H1 (cell line): Measurements from ENCODE around the gene ACADM. TPM values are rescaled to one million over a fixed set of nuclear protein-coding genes. Genes with fewer than 3 reads are reported as not detected.

Experiments
- CTCF ChIA-PET: fragments of 300-600 bp; sonication (Branson Sonifier 250); formaldehyde crosslinking; loops from one replicate; lab custom pipeline; 2021; ENCODE audit not compliant: partially characterized antibody; lab: Charles Lee
- POLR2A ChIA-PET: fragments of 300-600 bp; sonication (Branson Sonifier 250); formaldehyde crosslinking; loops from one replicate; lab custom pipeline; 2021; ENCODE audit warnings: inconsistent platforms; ENCODE audit not compliant: partially characterized antibody; lab: Charles Lee
- DNase-seq, 2 experiments: peaks; one replicate each; pipeline versions ENCODE4 v3.0.0 to v3.0.0-alpha.2; 2010 to 2022; ENCODE audit warnings: low spot score in 2 of 2, low read depth in 1 of 2, mixed read lengths in 1 of 2
- FAIRE-seq: peaks from 2 replicates; lab custom pipeline; 2011; peaks lifted over from hg19 to GRCh38; lab: Jason Lieb, UNC
- H2AFZ ChIP-seq: 2 replicates; pipeline ENCODE4 v1.8.1; 2012; ENCODE audit warnings: low read length, inconsistent platforms
- H2AK5ac ChIP-seq: 2 replicates; pipeline ENCODE4 v1.6.1; 2013; ENCODE audit warnings: low read depth, low read length
- H2BK120ac ChIP-seq: replicated peaks from 2 replicates; pipeline ENCODE3; 2013; ENCODE audit warnings: low read depth, low read length, inconsistent platforms
- H2BK12ac ChIP-seq: 2 replicates; pipeline ENCODE4 v1.6.1; 2013; ENCODE audit warnings: low read depth, low read length
- H2BK15ac ChIP-seq: 2 replicates; pipeline ENCODE4 v1.6.1; 2013; ENCODE audit warnings: low read length
- H2BK20ac ChIP-seq: 2 replicates; pipeline ENCODE4 v1.6.1; 2013; ENCODE audit warnings: low read length
- H2BK5ac ChIP-seq: 2 replicates; pipeline ENCODE4 v1.6.1; 2013; ENCODE audit warnings: low read depth, low read length
- H3K14ac ChIP-seq: 2 replicates; pipeline ENCODE4 v1.6.1; 2013; ENCODE audit warnings: inconsistent platforms; ENCODE audit not compliant: insufficient read length
- H3K18ac ChIP-seq: 2 replicates; pipeline ENCODE4 v1.6.1; 2013; ENCODE audit warnings: low read length; ENCODE audit errors: extremely low read depth
- H3K23ac ChIP-seq: 2 replicates; pipeline ENCODE4 v1.6.1; 2013; ENCODE audit warnings: inconsistent platforms; ENCODE audit not compliant: insufficient read length
- H3K23me2 ChIP-seq: 2 replicates; pipeline ENCODE4 v1.6.1; 2013; ENCODE audit warnings: low read depth, low read length
- H3K27ac ChIP-seq: 2 replicates; pipeline ENCODE4 v1.6.1; 2011; ENCODE audit warnings: low read depth, low read length, inconsistent platforms
- H3K27me3 ChIP-seq, 4 experiments: replicated peaks in 1 of 4; 1 replicate in 1 of 4; 2 replicates in 3 of 4; pipeline versions ENCODE4 v1.6.1 to v1.8.1; 2011 to 2013; ENCODE audit warnings: low read length in 3 of 4, mild to moderate bottlenecking in 3 of 4, inconsistent platforms in 2 of 4, mixed read lengths in 2 of 4, moderate library complexity in 1 of 4; ENCODE audit not compliant: control insufficient read depth in 3 of 4, insufficient read depth in 3 of 4; ENCODE audit errors: extremely low read depth in 1 of 4
- H3K36me3 ChIP-seq, 4 experiments: 2 replicates each; pipeline versions ENCODE4 v1.6.1 to v1.8.1; 2011 to 2013; ENCODE audit warnings: mild to moderate bottlenecking in 4 of 4, low read length in 3 of 4, moderate library complexity in 2 of 4, control low read depth in 1 of 4, inconsistent platforms in 1 of 4; ENCODE audit not compliant: insufficient read depth in 4 of 4, control insufficient read depth in 2 of 4
- H3K4ac ChIP-seq: replicated peaks from 2 replicates; pipeline ENCODE3; 2013; ENCODE audit warnings: low read length, low read depth, mixed read lengths, inconsistent platforms; ENCODE audit not compliant: insufficient read length
- H3K4me1 ChIP-seq, 4 experiments: replicated peaks in 1 of 4; 1 replicate in 1 of 4; 2 replicates in 3 of 4; pipeline versions ENCODE4 v1.6.1 to v1.8.1; 2011 to 2013; ENCODE audit warnings: low read length in 3 of 4, inconsistent platforms in 2 of 4, mixed read lengths in 1 of 4; ENCODE audit not compliant: insufficient read depth in 4 of 4, control insufficient read depth in 3 of 4
- H3K4me2 ChIP-seq, 2 experiments: 2 replicates each; pipeline versions ENCODE4 v1.6.1 to v1.8.1; 2011 to 2013; ENCODE audit warnings: low read depth in 2 of 2, low read length in 2 of 2, control low read depth in 1 of 2, inconsistent platforms in 1 of 2, mild to moderate bottlenecking in 1 of 2; ENCODE audit not compliant: insufficient read depth in 1 of 2
- H3K4me3 ChIP-seq, 4 experiments: fragments of 200-600, 300-600 bp in 1 of 4; sonication (generic), shearing (Covaris generic), sonication (Bioruptor Twin) in 1 of 4; 2 replicates each; pipeline versions ENCODE4 v1.5.1 to v1.8.1; 2011 to 2016; ENCODE audit warnings: low read length in 4 of 4, low read depth in 3 of 4, control low read depth in 2 of 4, inconsistent platforms in 2 of 4, mild to moderate bottlenecking in 2 of 4, mixed read lengths in 1 of 4, moderate library complexity in 1 of 4; ENCODE audit not compliant: insufficient read depth in 2 of 4; ENCODE audit errors: extremely low read depth in 1 of 4
- H3K56ac ChIP-seq: replicated peaks from 2 replicates; pipeline ENCODE3; 2013; ENCODE audit warnings: low read depth, mild to moderate bottlenecking, mixed read lengths, low read length, inconsistent platforms; ENCODE audit not compliant: insufficient read length
- H3K79me1 ChIP-seq: 2 replicates; pipeline ENCODE4 v1.6.1; 2013; ENCODE audit warnings: low read depth, low read length, control low read depth
- H3K79me2 ChIP-seq, 2 experiments: 2 replicates each; pipeline versions ENCODE4 v1.6.1 to v1.8.1; 2012 to 2013; ENCODE audit warnings: low read length in 2 of 2, mild to moderate bottlenecking in 2 of 2, inconsistent platforms in 1 of 2; ENCODE audit not compliant: insufficient read depth in 2 of 2, control insufficient read depth in 1 of 2
- H3K9ac ChIP-seq, 4 experiments: replicated peaks in 1 of 4; 1 replicate in 1 of 4; 2 replicates in 3 of 4; pipeline versions ENCODE4 v1.6.1 to v1.8.1; 2011 to 2013; ENCODE audit warnings: low read depth in 3 of 4, low read length in 3 of 4, control low read depth in 2 of 4, mild to moderate bottlenecking in 2 of 4, moderate library complexity in 2 of 4, inconsistent platforms in 1 of 4; ENCODE audit errors: extremely low read depth in 1 of 4
- H3K9me3 ChIP-seq, 2 experiments: 2 replicates each; pipeline versions ENCODE4 v1.6.1 to v1.8.1; 2012 to 2013; ENCODE audit warnings: mild to moderate bottlenecking in 2 of 2, moderate library complexity in 2 of 2, control low read depth in 1 of 2, inconsistent platforms in 1 of 2, low read depth in 1 of 2, low read length in 1 of 2, mixed read lengths in 1 of 2; ENCODE audit not compliant: insufficient read depth in 2 of 2
- H4K20me1 ChIP-seq, 2 experiments: replicated peaks in 1 of 2; 2 replicates each; pipeline versions ENCODE3 to v1.8.1; 2011 to 2013; ENCODE audit warnings: inconsistent platforms in 2 of 2, low read length in 2 of 2, mild to moderate bottlenecking in 1 of 2; ENCODE audit not compliant: insufficient read depth in 2 of 2, control insufficient read depth in 1 of 2
- H4K5ac ChIP-seq: 2 replicates; pipeline ENCODE4 v1.6.1; 2013; ENCODE audit warnings: low read length, low read depth, mixed read lengths, inconsistent platforms; ENCODE audit not compliant: insufficient read length
- H4K8ac ChIP-seq: 2 replicates; pipeline ENCODE4 v1.8.0; 2013; ENCODE audit warnings: mild to moderate bottlenecking, moderate library complexity, low read length, inconsistent platforms; ENCODE audit not compliant: insufficient read depth; ENCODE audit errors: extremely low read depth
- H4K91ac ChIP-seq: replicated peaks from 2 replicates; pipeline ENCODE3; 2013; ENCODE audit warnings: low read length, mixed read lengths, inconsistent platforms; ENCODE audit not compliant: insufficient read length
- ATF2 ChIP-seq: IDR thresholded peaks from 2 replicates; pipeline ENCODE4 v1.6.1; 2012; ENCODE audit warnings: low read length, inconsistent platforms
- BACH1 ChIP-seq: IDR thresholded peaks from 2 replicates; pipeline ENCODE4 v1.6.1; 2012; ENCODE audit warnings: low read length, improper control_type of control experiment
- KDM1A ChIP-seq: fragments of 200-600, 300-600 bp; sonication (generic); IDR thresholded peaks from 2 replicates; pipeline ENCODE4 v1.7.1; 2016; ENCODE audit warnings: mild to moderate bottlenecking, low read length, borderline replicate concordance
- POLR2AphosphoS5 ChIP-seq: IDR thresholded peaks from 2 replicates; pipeline ENCODE4 v1.6.1; 2011; ENCODE audit warnings: low read depth, low read length
- RFX5 ChIP-seq: IDR thresholded peaks from 2 replicates; pipeline ENCODE4 v1.6.1; 2011; ENCODE audit warnings: low read depth, low read length, improper control_type of control experiment, borderline replicate concordance
- ZNF274 ChIP-seq: IDR thresholded peaks from 2 replicates; pipeline ENCODE4 v1.7.0; 2012; ENCODE audit warnings: low read length, borderline replicate concordance; ENCODE audit errors: extremely low read depth
- WGBS, 2 experiments: shearing (Covaris generic) in 1 of 2; methylation state at CpG; one replicate each; pipeline versions ENCODE4 v1.1.6 to v1.1.7; 2013 to 2015; ENCODE audit warnings: low lambda C conversion rate in 2 of 2, mixed read lengths in 2 of 2, inconsistent platforms in 1 of 2, low coverage in 1 of 2, missing lambda C conversion rate in 1 of 2; ENCODE audit not compliant: insufficient replicate concordance in 2 of 2, insufficient coverage in 1 of 2, insufficient read length in 1 of 2; ENCODE audit errors: extremely low coverage in 1 of 2, missing lambda C conversion rate in 1 of 2; 5-methylcytosine and 5-hydroxymethylcytosine counted together
- long read RNA-seq, 2 experiments: library from RNA in 1 of 2; library from capped mRNA in 1 of 2; stranded (forward); transcript quantifications; one replicate each; pipeline ENCODE4 v2.0.0, GENCODE V29; 2021; ENCODE audit warnings: inconsistent platforms in 1 of 2
- polyA minus RNA-seq, 3 experiments: library from RNA; depleted of rRNA, polyadenylated mRNA; stranded (reverse); fragments of >200 nt; gene quantifications; 1 replicate in 2 of 3; 2 replicates in 1 of 3; pipeline ENCODE4 v1.2.3, GENCODE V29; 2011
- polyA plus RNA-seq, 7 experiments: library from polyadenylated mRNA; depleted of rRNA in 3 of 7; stranded (reverse) in 5 of 7; unstranded in 2 of 7; fragments of >200 nt in 5 of 7; fragments of 200-250 nt in 2 of 7; gene quantifications; 1 replicate in 5 of 7; 2 replicates in 1 of 7; 4 replicates in 1 of 7; pipeline versions ENCODE4 v1.2.1 to v1.2.3, GENCODE V29; 2011 to 2013; ENCODE audit warnings: missing spikeins in 2 of 7, mixed read lengths in 2 of 7
- total RNA-seq: library from RNA; stranded (reverse); fragmentation: NEBNext Ultra II Directional; extraction: Animal tissue kit (Norgen Biotek cat#: 25700); gene quantifications from 2 replicates; pipeline ENCODE4 v1.2.1, GENCODE V29; 2021

Gene ACADM
- total RNA-seq (40.0 and 41.7 TPM in 2 replicates), polyA plus RNA-seq (2011; rRNA removed) (10.3 and 14.3 TPM in 2 replicates), polyA minus RNA-seq (2011; rRNA and poly(A)+ RNA removed) (16.2 and 30.2 TPM in 2 replicates)
- polyA plus RNA-seq (2011; cell fraction: cytosol; rRNA removed) = 29.1 TPM
- polyA plus RNA-seq (2011; cell fraction: nucleus; rRNA removed) = 5.7 TPM
- polyA plus RNA-seq (2012, experiment 1 of 2) = 41.5 to 81.6 TPM (median 51.1 TPM) in 4 replicates
- 4.4 TPM for polyA plus RNA-seq (2012, experiment 2 of 2)
- polyA plus RNA-seq (2013, experiment 1 of 2) = 29.6 TPM
- 30.3 TPM for polyA plus RNA-seq (2013, experiment 2 of 2)
- polyA minus RNA-seq (2011; cell fraction: cytosol; rRNA and poly(A)+ RNA removed) = 13.4 TPM
- polyA minus RNA-seq (2011; cell fraction: nucleus; rRNA and poly(A)+ RNA removed) = 35.6 TPM
- long read RNA-seq, experiment 1, transcript ACADM-202 (12 exons, 2,619 nt) = major isoform, 23 of 64 reads
- long read RNA-seq, experiment 1, partial matches to known transcripts = 20 of 64 reads
- long read RNA-seq, experiment 1, other reads (novel, unspliced or antisense) = 17 of 64 reads
- long read RNA-seq, experiment 2, transcript ACADM-202 (12 exons, 2,619 nt) = major isoform, 106 of 144 reads
- long read RNA-seq, experiment 2, transcript ACADM-218 (11 exons, 2,535 nt) = minor isoform, 11 of 144 reads
- long read RNA-seq, experiment 2, partial matches to known transcripts = 14 of 144 reads
- long read RNA-seq, experiment 2, other reads (novel, unspliced or antisense) = 10 of 144 reads

GRCh38 chr1:75724472-75725022 lies at the start of gene ACADM:
TSS of gene ACADM (plus strand) at chr1:75724709. CDS start at chr1:75724788, 79 bp downstream.
- Histone ChIP-seq H3K56ac (peak within 1 kb of the TSS; percentile 72), H3K23ac (no peak within 1 kb of the TSS), H3K27ac (peak within 1 kb of the TSS; percentile 88), H3K14ac (no peak within 1 kb of the TSS), H4K8ac (peak within 1 kb of the TSS; percentile 93; the same call in 1 of the 2 replicates), H3K79me1 (no peaks in the 10 kb centered on the region; the same call in 1 of the 2 replicates), H3K4me2 (peak within 1 kb of the TSS; percentile 58 to 70), H3K4me1 (peaks cover 0 to 12% (median 9%) of the 10 kb centered on the region in 4 experiments; a peak in 4 of 7 replicates), H4K5ac (peak within 1 kb of the TSS; percentile 99), H4K20me1 (peaks cover 0 to 2% of the 10 kb centered on the region in 2 experiments), H3K9ac (peak within 1 kb of the TSS; percentile 10 to 79 (median 65)), H3K36me3 (no peaks in the 10 kb centered on the region; a peak in 1 of 8 replicates), H2AK5ac (no peak within 1 kb of the TSS), H2BK20ac (no peak within 1 kb of the TSS), H2AFZ (peak within 1 kb of the TSS; percentile 25; the same call in 1 of the 2 replicates), H2BK12ac (no peak within 1 kb of the TSS; the same call in 1 of the 2 replicates), H3K9me3 (no peaks in the 10 kb centered on the region), H2BK5ac (peak within 1 kb of the TSS; percentile 80), H2BK15ac (no peak within 1 kb of the TSS), H3K18ac (peak within 1 kb of the TSS; percentile 88), H3K27me3 (no peaks in the 10 kb centered on the region), H3K4ac (no peak within 1 kb of the TSS), H3K4me3 (peak within 1 kb of the TSS; percentile 63 to 91 (median 85)), H2BK120ac (no peak within 1 kb of the TSS), H3K23me2 (peaks cover 2% of the 10 kb centered on the region; the same call in 1 of the 2 replicates), H4K91ac (peak within 1 kb of the TSS; percentile 84), H3K79me2 (peaks cover 0 to 37% of the 10 kb centered on the region in 2 experiments; a peak in 2 of 4 replicates)
- CTCF ChIA-PET = interaction anchor here (1.0 to 1.3 kb wide), 4 partner anchors 52 to 110 kb away, joined by 3 to 8 read pairs (median 3); no protein-coding TSS in a partner anchor
- FAIRE-seq (no peak), DNase-seq (peak; percentile 23 to 84)
- POLR2A ChIA-PET = interaction anchor here (1.3 to 2.6 kb wide), 4 partner anchors 14 to 66 kb away, joined by 3 to 10 read pairs (median 8); no protein-coding TSS in a partner anchor
- 0% methylated on average over 27 of the region's 48 CpGs; no CpG with 5 or more reads in 1 of the 2 experiments for WGBS, 2 experiments
- TF ChIP-seq ZNF274 (no peak), POLR2AphosphoS5 (peak; percentile 66; the same call in 1 of the 2 replicates), RFX5 (no peak), KDM1A (no peak), BACH1 (no peak), ATF2 (no peak)
